NK-92 treated with Interleukin-12 subunit alpha and Interleukin-12 subunit beta, amount 100 ng/mL, for 24 hours (cell line): ENCODE measurements around the gene SOX1.

ENCODE experiments used
- DNase-seq: peaks from one replicate; lab custom pipeline; 2025; lab: John Stamatoyannopoulos, UW

SOX1 gene

GRCh38 chr13:112106478-112107141, 39.7 kb downstream of the SOX1 start:
- DNase-seq, result no peak

DNA sequence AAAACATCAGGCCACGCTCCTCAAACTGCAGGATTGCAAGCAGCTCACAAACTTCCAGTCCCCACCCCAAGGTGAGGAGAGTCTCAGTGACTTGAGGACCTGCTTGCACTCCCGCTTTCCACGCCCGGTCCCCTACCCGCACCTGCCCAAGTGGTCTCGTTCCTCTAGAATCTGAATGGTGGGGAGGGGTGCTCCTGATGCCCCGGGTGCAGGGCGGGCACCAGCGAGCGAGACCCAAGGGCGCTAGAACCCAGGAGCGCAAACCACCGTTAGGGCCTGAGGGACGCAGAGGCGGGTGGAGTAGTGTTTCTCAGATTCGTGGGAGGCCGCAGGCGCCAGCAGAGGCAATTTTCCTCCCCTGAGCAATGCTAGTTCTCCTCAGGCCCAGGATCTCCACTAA, 40.3 kb downstream of the SOX1 start:
- no peak for DNase-seq

DNA sequence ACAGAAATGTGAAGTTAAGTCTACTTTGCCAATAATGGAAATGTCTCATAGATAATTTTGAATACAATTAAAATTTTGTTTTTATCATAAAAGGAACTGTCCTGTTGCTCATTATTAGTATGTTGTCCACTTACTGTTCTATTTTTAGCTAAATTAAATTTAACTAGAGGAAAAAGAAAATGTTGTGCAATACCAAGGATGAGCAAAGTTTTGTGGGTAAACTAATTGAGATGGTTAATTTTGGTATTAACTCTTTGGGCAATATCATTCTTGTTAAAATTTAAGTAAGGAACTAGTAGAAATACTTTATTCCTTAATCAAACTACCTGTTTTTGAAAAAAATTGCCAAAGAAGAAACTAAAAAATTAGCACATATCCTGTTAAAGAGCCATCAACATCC, 43.5 kb downstream of the SOX1 start:
- no peak for DNase-seq

DNA sequence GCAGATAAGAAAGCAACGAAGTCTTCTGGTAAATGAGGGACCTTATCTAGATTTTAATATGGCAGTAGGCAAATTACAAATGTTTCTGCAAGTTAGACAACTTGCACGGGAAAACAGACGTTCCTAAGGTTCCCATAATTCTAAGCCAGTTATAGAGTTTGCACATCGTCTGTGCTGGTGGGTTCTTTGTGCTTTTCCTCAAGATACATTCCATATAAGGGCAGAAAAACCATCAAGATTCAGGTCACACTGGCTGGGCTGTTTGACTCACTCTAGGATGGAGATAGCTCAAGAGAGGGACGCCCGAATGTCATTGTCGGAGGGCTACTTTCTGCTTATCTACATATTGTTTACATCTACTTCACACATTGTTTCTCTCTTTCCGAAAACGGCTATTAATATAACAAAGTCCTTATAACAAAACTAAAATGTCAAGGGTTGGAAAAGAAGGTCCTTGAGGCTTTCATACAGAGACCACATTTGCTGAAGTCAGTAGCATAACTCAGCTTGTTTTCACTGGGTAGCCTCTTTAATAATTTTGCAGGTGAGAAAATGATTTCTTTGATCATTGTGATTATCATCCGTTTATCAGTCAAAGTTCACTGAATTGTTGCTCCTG, 44.4 kb downstream of the SOX1 start:
- DNase-seq, result no peak

- no peak for DNase-seq
Observed at GRCh38 chr13:112112534-112113276, 45.8 kb downstream of the SOX1 start.

DNA sequence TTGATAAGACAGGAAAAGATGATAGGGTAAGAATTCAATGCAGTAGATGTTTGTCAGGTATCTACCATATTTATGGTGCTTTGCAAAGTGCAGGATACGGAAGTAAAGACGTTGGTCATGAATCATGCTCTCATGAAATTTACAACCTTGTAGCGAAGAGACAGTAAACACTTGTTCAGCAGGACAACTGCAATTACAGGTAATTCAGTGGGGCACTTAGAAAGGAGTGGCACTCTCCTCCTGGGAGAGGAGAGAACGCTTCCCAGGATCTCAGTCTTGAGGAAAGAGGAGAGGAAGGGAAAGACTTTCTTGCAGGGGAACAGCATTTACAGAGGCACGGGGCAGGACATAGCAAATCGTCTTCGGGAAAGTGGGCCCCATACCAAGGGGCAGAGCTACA, 46.4 kb downstream of the SOX1 start:
- no peak for DNase-seq

- DNase-seq, result no peak
Observed at GRCh38 chr13:112113851-112114250, 46.9 kb downstream of the SOX1 start.

- DNase-seq, result no peak
Observed at GRCh38 chr13:112114391-112114790, 47.4 kb downstream of the SOX1 start.

DNA sequence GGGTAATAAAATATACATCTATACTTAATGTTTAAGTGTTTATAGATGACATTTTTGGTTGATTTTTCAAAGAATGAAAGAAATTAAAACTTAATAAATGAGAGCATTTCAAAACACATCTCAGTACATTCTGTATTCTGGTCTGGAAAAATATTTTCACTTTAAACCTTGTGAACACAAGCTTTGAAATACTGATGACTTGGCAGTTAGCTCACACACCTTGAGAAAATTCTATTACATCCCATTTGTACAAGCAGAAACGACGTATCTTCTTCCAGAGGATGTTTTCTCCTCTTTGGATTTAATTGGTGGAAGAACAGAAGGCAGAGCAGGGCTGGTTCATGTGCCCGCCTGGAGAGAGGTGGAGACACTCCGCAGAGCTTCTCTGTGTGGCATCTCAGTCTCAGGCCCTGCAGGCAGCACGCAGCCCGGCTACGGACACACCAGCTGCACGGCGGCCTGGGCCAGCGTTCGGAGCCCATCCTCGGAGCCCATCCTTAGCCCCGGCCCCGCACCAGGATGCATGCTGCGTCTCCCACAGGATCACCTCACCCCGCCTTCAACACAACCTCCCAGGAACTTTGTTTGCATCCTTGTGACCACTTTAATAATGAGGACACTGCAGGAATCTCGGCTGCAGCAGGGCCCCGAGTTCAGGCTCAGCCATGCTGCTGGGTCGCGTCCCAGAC, 48.6 kb downstream of the SOX1 start:
- no peak for DNase-seq

DNA sequence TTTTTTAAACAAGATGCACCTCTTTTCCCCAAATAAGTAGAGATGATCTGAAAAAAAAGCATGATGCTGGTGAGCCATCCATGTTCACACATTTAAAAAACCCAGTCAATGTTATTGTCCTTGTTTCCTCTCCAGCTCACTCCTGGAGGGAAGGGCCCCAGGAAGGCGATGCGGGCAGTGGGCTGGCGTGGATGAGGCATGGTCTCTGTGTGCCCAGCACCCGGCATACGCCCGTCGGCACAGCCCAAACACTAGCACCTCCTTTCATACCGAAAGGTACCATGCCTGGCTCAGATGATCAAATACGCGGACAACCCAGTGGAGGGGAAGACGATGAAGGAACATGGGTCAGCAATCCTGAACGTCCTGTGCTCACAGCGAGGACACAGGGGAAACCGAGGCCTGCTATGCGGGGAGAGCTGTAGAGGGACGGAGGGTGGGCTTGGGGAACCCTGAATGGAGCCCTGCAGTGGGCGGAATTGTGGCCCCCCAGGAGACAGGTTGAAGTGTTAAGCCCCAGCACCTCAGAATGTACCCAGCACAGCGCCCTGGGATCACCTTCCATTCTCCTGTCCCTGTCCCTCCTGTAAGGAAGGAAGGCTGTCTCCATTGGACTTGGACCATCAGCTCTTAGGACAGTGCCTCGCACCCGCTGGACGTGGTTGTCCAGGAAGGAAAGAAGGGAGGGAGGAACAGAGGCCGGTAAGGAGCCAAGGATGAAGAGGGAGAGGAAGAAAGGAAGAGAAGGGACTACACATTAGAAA, 49.4 kb downstream of the SOX1 start:
- no peak for DNase-seq

GRCh38 chr13:112117258-112117954, 50.5 kb downstream of the SOX1 start:
- DNase-seq, result no peak

GRCh38 chr13:112117955-112118302, 51.0 kb downstream of the SOX1 start:
- no peak for DNase-seq

DNA sequence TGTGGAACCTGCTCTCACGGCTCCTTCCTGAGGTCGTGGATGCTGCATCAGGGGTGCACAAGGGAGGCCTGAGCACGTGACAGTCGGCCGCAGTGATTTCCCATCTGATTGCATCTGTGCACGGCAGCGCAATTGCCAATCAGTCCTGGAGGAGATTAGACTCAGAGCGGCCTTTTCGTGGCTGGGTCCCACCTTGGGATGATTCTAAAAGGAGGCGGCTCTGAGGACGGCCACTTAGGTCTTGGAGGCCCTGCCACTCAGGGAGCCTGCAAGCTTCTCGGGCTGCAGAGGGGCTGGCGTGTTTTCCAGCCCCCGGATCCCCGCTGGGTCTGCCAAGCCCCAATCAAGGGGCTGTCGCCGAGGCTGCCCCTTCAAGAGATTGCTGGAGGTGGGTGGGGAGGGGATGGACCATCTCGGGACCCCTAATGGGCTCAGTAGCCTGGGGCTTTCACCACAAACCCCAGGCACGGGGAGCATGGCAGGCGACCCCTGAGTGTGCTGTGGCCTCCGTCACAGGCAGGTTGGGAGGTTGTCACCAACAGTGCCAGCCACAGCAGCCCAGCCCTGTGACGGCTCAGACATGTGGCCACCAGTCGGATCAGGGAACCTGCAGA, 51.6 kb downstream of the SOX1 start:
- no peak for DNase-seq

DNA sequence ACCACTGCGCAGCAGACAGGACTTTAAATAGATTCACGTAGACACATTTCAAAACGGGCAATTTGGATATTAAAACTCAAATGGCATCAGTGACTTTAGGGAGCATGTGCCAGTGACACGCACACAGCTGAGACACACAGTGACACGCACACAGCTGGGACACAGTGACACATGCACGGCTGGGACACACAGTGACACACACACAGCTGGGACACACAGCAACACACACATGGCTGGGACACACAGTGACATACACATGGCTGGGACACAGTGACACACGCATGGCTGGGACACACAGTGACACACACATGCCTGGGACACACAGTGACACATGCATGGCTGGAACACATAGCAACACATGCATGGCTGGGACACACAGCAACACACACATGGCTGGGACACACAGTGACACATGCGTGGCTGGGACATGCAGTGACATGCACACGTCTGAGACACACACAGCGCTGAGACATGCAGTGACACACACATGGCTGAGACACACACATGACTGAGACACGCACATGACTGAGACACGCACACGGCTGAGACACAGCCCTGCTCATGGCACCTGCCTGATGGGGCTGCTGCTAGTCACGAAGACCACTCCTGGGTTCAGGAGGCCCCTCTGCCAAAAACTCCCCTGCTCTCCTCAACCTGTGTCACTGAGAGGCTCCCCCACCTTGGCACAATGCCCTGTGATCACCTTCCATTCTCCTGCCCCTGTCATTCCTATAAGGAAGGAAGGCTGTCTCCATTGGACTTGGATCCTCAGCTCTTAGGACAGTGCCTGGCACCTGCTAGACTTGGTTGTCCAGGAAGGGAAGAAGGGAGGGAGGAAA, 52.5 kb downstream of the SOX1 start:
- DNase-seq, result no peak

DNA sequence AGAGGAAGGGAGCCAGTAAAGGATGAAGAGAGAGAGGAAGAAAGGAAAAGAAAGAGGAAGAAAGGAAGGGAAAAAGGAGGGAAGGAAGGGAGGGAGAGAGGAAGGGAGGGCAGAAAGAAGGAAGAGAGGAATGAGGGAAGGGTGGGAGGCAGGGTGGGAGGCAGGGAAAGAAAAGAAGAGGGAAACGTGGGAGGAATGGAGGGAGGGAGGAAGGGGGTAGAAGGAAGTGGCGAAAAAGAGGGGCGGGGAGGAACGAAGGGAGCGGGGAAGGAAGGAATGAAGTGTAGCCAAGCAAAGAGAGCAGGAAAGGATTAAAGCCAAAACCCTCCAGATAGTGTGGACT, 53.1 kb downstream of the SOX1 start:
- no peak for DNase-seq
